Left lung (tissue), 10 donors: Measurements from ENCODE around the gene CDK5RAP2. TPM values are rescaled to one million over a fixed set of nuclear protein-coding genes. Genes with fewer than 3 reads are reported as not detected.

Source experiments
- ATAC-seq: fragments of 200-7000 bp; cut with Tn5 transposase; one replicate; pipeline ENCODE4 v1.9.1; 2020; ENCODE audit warnings: moderate library complexity
- DNase-seq, 4 donors: peaks; one replicate each; pipeline ENCODE4 v3.0.0-alpha.2; 2013 to 2020
- H3K27ac ChIP-seq, 2 donors: fragments of 200-600 bp; sonication (generic) in 1 of 2; one replicate each; pipeline versions ENCODE4 v1.5.0 to v1.8.0; 2020 to 2021
- H3K27me3 ChIP-seq, 2 donors: fragments of 200-600 bp; sonication (generic) in 1 of 2; one replicate each; pipeline versions ENCODE4 v1.5.0 to v1.8.0; 2020 to 2021
- H3K36me3 ChIP-seq, 2 donors: fragments of 200-600 bp; sonication (generic) in 1 of 2; one replicate each; pipeline versions ENCODE4 v1.5.0 to v1.8.0; 2020 to 2021
- H3K4me1 ChIP-seq, 2 donors: fragments of 200-600 bp; one replicate each; pipeline ENCODE4 v1.8.0; 2021
- H3K4me3 ChIP-seq, 2 donors: fragments of 200-600 bp; sonication (generic) in 1 of 2; one replicate each; pipeline versions ENCODE4 v1.5.0 to v1.8.0; 2020 to 2021; ENCODE audit warnings: mild to moderate bottlenecking in 1 of 2
- H3K9me3 ChIP-seq, 2 donors: fragments of 200-600 bp; sonication (generic) in 1 of 2; one replicate each; pipeline versions ENCODE4 v1.5.0 to v1.8.0; 2020 to 2021
- CTCF ChIP-seq, 2 donors: fragments of 200-600 bp; sonication (generic) in 1 of 2; IDR thresholded peaks; one replicate each; pipeline versions ENCODE4 v1.5.0 to v1.8.0; 2021; ENCODE audit warnings: antibody characterized with exemption in 2 of 2
- intact Hi-C, 2 donors: fragments of 100-400 bp; cut with DNase I; formaldehyde crosslinking; loops; one replicate each; pipeline versions ENCODE4 v1.11.2 to v1.14.2; 2022
- polyA plus RNA-seq, 6 donors: library from polyadenylated mRNA; unstranded; fragments of 120-200 nt; gene quantifications; one replicate each; pipeline ENCODE4 v1.2.1, GENCODE V29; 2013; ENCODE audit not compliant: insufficient read length in 6 of 6
- total RNA-seq, 2 donors: library from RNA; stranded (reverse); fragmentation: NEBNext Ultra II Directional; extraction: Animal tissue kit (Norgen Biotek cat#: 25700); gene quantifications; one replicate each; pipeline ENCODE4 v1.2.1, GENCODE V29; 2021
- donor health status: DM: no; HTN: yes; CAD: no.
- donor health status: DM: no; HTN: no; CAD: no.

The CDK5RAP2 gene
- total and polyA plus RNA-seq, 8 donors: 40.5 to 75.7 (median 62.6) TPM

GRCh38 chr9:120412425-120412951, 167.5 kb downstream of the CDK5RAP2 start:
- no peak for TF ChIP-seq CTCF (IDR thresholded peaks at IDR 0.05)
- Histone ChIP-seq H3K27ac (no peak overlapping the region), H3K4me3 (no peak overlapping the region), H3K27me3 (no peaks in the 10 kb centered on the region), H3K4me1 (no peaks in the 10 kb centered on the region), H3K9me3 (no peaks in the 10 kb centered on the region), H3K36me3 (peaks cover 0 to 68% of the 10 kb centered on the region in 2 donors)
- ATAC-seq (no peak), DNase-seq (no peak)
- intact Hi-C loops: no loop called here

- no peaks in the 10 kb centered on the region for H3K27me3 ChIP-seq
- H3K4me3 ChIP-seq: no peak overlapping the region
- peaks cover 0 to 67% of the 10 kb centered on the region in 2 donors for H3K36me3 ChIP-seq
- intact Hi-C loops: no loop called here
- no peak for DNase-seq
- no peaks in the 10 kb centered on the region for H3K4me1 ChIP-seq
- TF ChIP-seq CTCF (IDR thresholded peaks at IDR 0.05): no peak
- no peaks in the 10 kb centered on the region for H3K9me3 ChIP-seq
- no peak for ATAC-seq
- H3K27ac ChIP-seq: no peak overlapping the region
Observed at GRCh38 chr9:120411862-120412424, 168.0 kb downstream of the CDK5RAP2 start.

- no peaks in the 10 kb centered on the region for H3K4me1 ChIP-seq
- H3K27me3 ChIP-seq: no peaks in the 10 kb centered on the region
- peaks cover 0 to 73% of the 10 kb centered on the region in 2 donors for H3K36me3 ChIP-seq
- no peak for DNase-seq
- TF ChIP-seq CTCF (IDR thresholded peaks at IDR 0.05): no peak
- H3K4me3 ChIP-seq: no peak overlapping the region
- H3K27ac ChIP-seq: no peak overlapping the region
- no peak for ATAC-seq
- intact Hi-C loops: no loop called here
- H3K9me3 ChIP-seq: no peaks in the 10 kb centered on the region
Observed at GRCh38 chr9:120410925-120411501, 169.0 kb downstream of the CDK5RAP2 start.

GRCh38 chr9:120408680-120409258, 171.2 kb downstream of the CDK5RAP2 start:
- intact Hi-C loops: no loop called here
- no peak for TF ChIP-seq CTCF (IDR thresholded peaks at IDR 0.05)
- H3K9me3 ChIP-seq: no peaks in the 10 kb centered on the region
- peaks cover 0 to 68% of the 10 kb centered on the region in 2 donors for H3K36me3 ChIP-seq
- peaks cover 0 to 5% of the 10 kb centered on the region in 2 donors for H3K4me1 ChIP-seq
- no peak overlapping the region for H3K27ac ChIP-seq
- ATAC-seq (no peak), DNase-seq (no peak)
- H3K4me3 ChIP-seq: no peak overlapping the region
- H3K27me3 ChIP-seq: no peaks in the 10 kb centered on the region

GRCh38 chr9:120405860-120406259, 174.1 kb downstream of the CDK5RAP2 start:
- H3K27me3 ChIP-seq: no peaks in the 10 kb centered on the region
- peaks cover 0 to 79% of the 10 kb centered on the region in 2 donors for H3K36me3 ChIP-seq
- H3K4me1 ChIP-seq: peaks cover 0 to 15% of the 10 kb centered on the region in 2 donors
- no peak overlapping the region for H3K27ac ChIP-seq
- DNase-seq (no peak), ATAC-seq (no peak)
- H3K9me3 ChIP-seq: no peaks in the 10 kb centered on the region
- H3K4me3 ChIP-seq: no peak overlapping the region
- intact Hi-C loops: no loop called here
- no peak for TF ChIP-seq CTCF (IDR thresholded peaks at IDR 0.05)
